GM12891 (cell line): ENCODE measurements around the gene SOAT2.

Experiments
- POLR2A ChIP-seq: IDR thresholded peaks from 2 replicates; pipeline ENCODE4 v1.6.1; 2011; ENCODE audit warnings: low read depth, low read length, control low read depth
- POLR2AphosphoS5 ChIP-seq: IDR thresholded peaks from 2 replicates; pipeline ENCODE4 v1.6.1; 2011; ENCODE audit warnings: low read depth, low read length, control low read depth
- POU2F2 ChIP-seq: IDR thresholded peaks from 2 replicates; pipeline ENCODE4 v1.6.1; 2011; ENCODE audit warnings: low read depth, mild to moderate bottlenecking, control low read depth, low read length, moderate library complexity
- SPI1 ChIP-seq: IDR thresholded peaks from 2 replicates; pipeline ENCODE4 v1.6.1; 2011; ENCODE audit warnings: low read depth, low read length, control low read depth
- TAF1 ChIP-seq: IDR thresholded peaks from 2 replicates; pipeline ENCODE4 v1.6.1; 2011; ENCODE audit warnings: low read depth, low read length, control low read depth

DNA sequence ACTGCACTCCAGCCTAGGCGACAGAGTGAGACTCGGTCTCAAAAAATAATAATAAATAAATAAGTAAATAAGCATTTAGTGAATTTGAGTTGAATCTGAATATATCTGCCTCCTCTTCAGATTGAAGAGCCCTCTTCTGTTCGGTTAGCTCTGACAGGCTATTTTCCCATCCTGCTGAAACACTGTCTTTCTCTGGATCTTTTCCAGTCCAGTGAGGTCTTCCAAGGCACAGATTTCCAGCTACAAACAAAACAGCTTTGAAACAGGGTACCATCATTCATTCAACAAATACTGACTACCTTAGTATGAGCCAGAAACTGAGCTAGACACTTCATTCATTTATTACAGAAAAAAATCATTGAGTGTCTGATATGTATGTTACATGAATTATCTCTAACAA is 16.9 kb upstream of the SOAT2 start:
- no peak for TF ChIP-seq POLR2A
- no peak for TF ChIP-seq SPI1
- TF ChIP-seq POU2F2, result no peak
- TF ChIP-seq POLR2AphosphoS5, result no peak
- no peak for TF ChIP-seq TAF1
